ENCODE measurements around the gene TMEM50B.
"Not testable (repeated sequence)": the region's sequence is repeated elsewhere in the genome, so short reads cannot be mapped to it uniquely, and the experiment has no call there.

The TMEM50B gene

DNA sequence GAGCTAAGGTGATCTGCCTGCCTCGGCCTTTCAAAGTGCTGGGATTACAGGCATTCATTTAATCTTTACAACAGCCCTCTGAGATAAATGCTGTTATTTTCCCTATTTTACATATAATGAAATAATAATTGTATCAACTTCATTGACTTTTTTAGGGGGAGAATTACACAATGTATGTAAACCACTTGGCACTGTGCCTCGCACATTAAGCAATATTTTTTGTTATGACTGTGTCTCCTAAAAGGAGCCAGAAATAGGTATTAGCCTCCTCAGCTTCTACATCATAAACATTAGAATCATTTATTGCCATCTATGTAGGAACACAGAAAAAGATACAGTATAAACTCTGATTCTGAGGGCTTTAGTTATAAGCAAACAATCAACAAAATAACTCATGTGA is 12.8 kb upstream of the TMEM50B start:
- TF ChIP-seq JUND (IDR thresholded peaks at IDR 0.05; ENCODE audit: low read depth): no peak
- in situ Hi-C loops (cut with HindIII; ENCODE audit: low pct_unique_long_range_greater_than_20kb, low sequenced_read_pairs): no loop called here
- DNase-seq (ENCODE audit: low read depth in 1 of 2, low spot score in 1 of 2): no peak

GRCh38 chr21:33491373-33492102 is 11.8 kb upstream of the TMEM50B start, which contains the start of gene DNAJC28:
Gene DNAJC28, minus strand, starts transcription at chr21:33491716. Its CDS starts 2,323 bp downstream, at chr21:33489393.
- in situ Hi-C loops (cut with HindIII; ENCODE audit: low pct_unique_long_range_greater_than_20kb, low sequenced_read_pairs): no loop called here
- peak; percentile 80 to 94 for DNase-seq (ENCODE audit: low read depth in 1 of 2, low spot score in 1 of 2)
- no peak for TF ChIP-seq JUND (IDR thresholded peaks at IDR 0.05; ENCODE audit: low read depth)

DNA sequence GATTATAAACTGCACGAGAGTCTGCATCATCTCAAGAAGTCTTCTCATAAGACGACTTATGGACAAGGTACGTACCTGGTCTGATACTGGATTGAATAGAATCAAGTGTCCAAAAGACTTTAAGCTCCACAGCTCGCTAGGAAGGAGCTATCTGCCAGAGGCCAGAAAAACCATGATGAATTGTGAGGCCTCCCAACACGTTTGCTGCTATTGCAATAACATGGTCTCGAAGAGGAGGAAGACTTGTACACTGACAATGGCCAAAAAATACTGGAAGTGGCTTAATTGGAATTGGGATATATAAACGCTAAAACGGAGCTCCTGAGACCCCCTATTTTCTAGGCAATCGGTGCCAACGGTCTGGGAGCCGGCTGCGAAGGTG is 11.2 kb upstream of the TMEM50B start:
- in situ Hi-C loops (cut with HindIII; ENCODE audit: low pct_unique_long_range_greater_than_20kb, low sequenced_read_pairs): no loop called here
- peak in 1 of 2 experiments; percentile 27 for DNase-seq (ENCODE audit: low read depth in 1 of 2, low spot score in 1 of 2)

DNA sequence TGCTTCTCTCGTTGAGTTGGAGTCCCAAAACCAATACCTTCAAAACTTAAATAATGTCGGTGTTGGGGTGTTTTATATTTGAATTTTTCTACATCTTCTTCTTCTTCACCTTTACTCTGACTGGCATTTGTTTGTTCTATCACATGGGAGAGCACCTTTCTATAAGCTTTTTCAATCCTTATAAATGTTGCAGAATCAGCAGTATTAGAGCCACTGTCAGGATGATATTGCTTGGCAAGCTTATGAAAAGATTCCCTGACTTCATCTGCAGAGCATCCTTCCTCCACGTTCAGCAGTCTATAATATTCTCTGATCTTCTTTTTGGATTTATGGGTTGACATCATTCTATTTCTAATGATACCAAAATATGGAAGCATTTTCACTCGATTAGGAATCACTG is 9.2 kb upstream of the TMEM50B start:
- in situ Hi-C loops (cut with HindIII; ENCODE audit: low pct_unique_long_range_greater_than_20kb, low sequenced_read_pairs): no loop called here
- TF ChIP-seq JUND (IDR thresholded peaks at IDR 0.05; ENCODE audit: low read depth): no peak
- DNase-seq (ENCODE audit: low read depth in 1 of 2, low spot score in 1 of 2): no peak

More for the DNA sequence above, 11.2 kb upstream of the TMEM50B start:
- TF ChIP-seq JUND (IDR thresholded peaks at IDR 0.05; ENCODE audit: low read depth): no peak

- DNase-seq (ENCODE audit: low read depth in 1 of 2, low spot score in 1 of 2): no peak
- in situ Hi-C loops (cut with HindIII; ENCODE audit: low pct_unique_long_range_greater_than_20kb, low sequenced_read_pairs): no loop called here
- no peak for TF ChIP-seq JUND (IDR thresholded peaks at IDR 0.05; ENCODE audit: low read depth)
Observed at GRCh38 chr21:33487996-33488395, 8.2 kb upstream of the TMEM50B start.

DNA sequence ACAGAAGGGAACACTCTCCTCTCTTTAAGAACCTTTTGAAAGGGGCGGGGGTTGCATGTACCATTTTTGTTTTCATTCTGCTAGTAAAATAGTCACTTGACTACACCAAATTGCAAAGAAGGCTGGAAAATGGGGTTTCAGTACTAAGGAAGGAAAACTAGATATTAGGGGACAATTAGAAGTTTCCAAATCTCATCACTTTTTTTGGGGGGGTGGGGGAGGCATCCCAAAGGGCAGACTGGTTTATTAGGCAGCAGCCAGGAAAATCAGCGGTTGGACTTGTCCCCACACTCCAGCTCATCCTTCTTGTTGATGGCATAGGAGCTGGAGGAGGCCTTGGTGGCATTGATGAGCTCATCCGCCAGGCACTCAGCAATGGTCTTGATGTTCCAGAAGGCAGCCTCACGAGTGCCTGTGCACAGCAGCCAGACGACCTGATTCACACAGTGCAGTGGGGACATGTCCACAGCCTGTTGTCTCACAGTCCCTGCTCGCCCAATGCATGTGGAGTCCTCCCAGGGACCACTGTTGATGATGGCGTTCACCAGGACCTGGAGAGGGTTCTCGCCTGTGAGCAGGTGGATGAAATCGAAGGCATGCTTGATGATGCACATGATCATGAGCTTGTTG is 1.7 kb upstream of the TMEM50B start:
- no peak for TF ChIP-seq JUND (IDR thresholded peaks at IDR 0.05; ENCODE audit: low read depth)
- in situ Hi-C loops (cut with HindIII; ENCODE audit: low pct_unique_long_range_greater_than_20kb, low sequenced_read_pairs): no loop called here
- DNase-seq (ENCODE audit: low read depth in 1 of 2, low spot score in 1 of 2): no peak

DNA sequence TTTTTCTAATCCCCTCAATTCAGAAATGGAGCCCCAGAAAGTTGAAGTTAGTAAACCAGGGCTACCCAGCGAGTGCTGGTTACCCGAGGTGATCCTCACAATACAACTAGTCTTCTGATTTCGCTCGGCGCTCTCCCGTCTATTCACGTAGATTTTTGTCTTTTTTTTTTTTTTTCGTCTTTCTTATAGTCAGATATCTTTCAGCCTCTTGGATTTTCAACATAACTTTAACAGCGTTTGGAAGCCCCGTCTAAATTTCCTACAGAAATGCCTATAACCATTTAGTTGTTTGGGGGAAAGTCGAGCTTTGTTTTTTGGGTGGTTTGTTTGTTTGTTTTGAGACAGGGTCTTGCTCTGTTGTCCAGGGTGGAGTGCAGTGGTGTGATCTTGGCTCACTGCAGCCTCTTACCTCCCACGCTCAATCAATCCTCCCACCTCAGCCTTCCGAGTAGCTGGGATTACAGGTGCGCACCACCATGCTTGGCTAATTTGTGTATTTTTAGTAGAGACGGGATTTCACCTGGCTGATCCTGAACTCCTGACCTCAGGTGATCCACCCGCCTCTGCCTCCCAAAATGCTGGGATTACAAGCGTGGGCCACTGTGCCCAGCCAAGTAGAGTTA is 818 bp upstream of the TMEM50B start:
- no peak for DNase-seq (ENCODE audit: low read depth in 1 of 2, low spot score in 1 of 2)
- in situ Hi-C loops (cut with HindIII; ENCODE audit: low pct_unique_long_range_greater_than_20kb, low sequenced_read_pairs): no loop called here
- TF ChIP-seq JUND (IDR thresholded peaks at IDR 0.05; ENCODE audit: low read depth): no peak

- in situ Hi-C loops (cut with HindIII; ENCODE audit: low pct_unique_long_range_greater_than_20kb, low sequenced_read_pairs): no loop called here
- no peak for TF ChIP-seq JUND (IDR thresholded peaks at IDR 0.05; ENCODE audit: low read depth)
- peak; percentile 17 to 56 for DNase-seq (ENCODE audit: low read depth in 1 of 2, low spot score in 1 of 2)
Observed at GRCh38 chr21:33478935-33479678, 667 bp downstream of the TMEM50B start.

- no peak for DNase-seq (ENCODE audit: low read depth in 1 of 2, low spot score in 1 of 2)
- TF ChIP-seq JUND (IDR thresholded peaks at IDR 0.05; ENCODE audit: low read depth): no peak
- in situ Hi-C loops (cut with HindIII; ENCODE audit: low pct_unique_long_range_greater_than_20kb, low sequenced_read_pairs): no loop called here
Observed at GRCh38 chr21:33478182-33478581, 1.6 kb downstream of the TMEM50B start.

- no peak for TF ChIP-seq JUND (IDR thresholded peaks at IDR 0.05; ENCODE audit: low read depth)
- in situ Hi-C loops (cut with HindIII; ENCODE audit: low pct_unique_long_range_greater_than_20kb, low sequenced_read_pairs): no loop called here
- no peak for DNase-seq (ENCODE audit: low read depth in 1 of 2, low spot score in 1 of 2)
Observed at GRCh38 chr21:33477066-33477465, 2.7 kb downstream of the TMEM50B start.

- no peak for DNase-seq (ENCODE audit: low read depth in 1 of 2, low spot score in 1 of 2)
- in situ Hi-C loops (cut with HindIII; ENCODE audit: low pct_unique_long_range_greater_than_20kb, low sequenced_read_pairs): no loop called here
- no peak for TF ChIP-seq JUND (IDR thresholded peaks at IDR 0.05; ENCODE audit: low read depth)
Observed at GRCh38 chr21:33473344-33473743, 6.4 kb downstream of the TMEM50B start.

- TF ChIP-seq JUND (IDR thresholded peaks at IDR 0.05; ENCODE audit: low read depth): no peak
- in situ Hi-C loops (cut with HindIII; ENCODE audit: low pct_unique_long_range_greater_than_20kb, low sequenced_read_pairs): no loop called here
- DNase-seq (ENCODE audit: low read depth in 1 of 2, low spot score in 1 of 2): no peak
Observed at GRCh38 chr21:33470701-33471100, 9.1 kb downstream of the TMEM50B start.

- DNase-seq (ENCODE audit: low read depth in 1 of 2, low spot score in 1 of 2); in situ Hi-C loops (cut with HindIII; ENCODE audit: low pct_unique_long_range_greater_than_20kb, low sequenced_read_pairs): not testable (repeated sequence)
Observed at GRCh38 chr21:33469183-33469582, 10.6 kb downstream of the TMEM50B start.

Measured in T47D (cell line).